Gastrocnemius medialis (tissue), 4 donors: ENCODE measurements around the gene SMPDL3A.

Experiments used
- CTCF ChIP-seq, 5 experiments: fragments of 450-650 bp in 3 of 5; fragments of 200-600 bp in 2 of 5; sonication (generic) in 2 of 5; IDR thresholded peaks in 4 of 5; conservative IDR thresholded peaks in 1 of 5; 1 replicate in 4 of 5; 2 replicates in 1 of 5; pipeline ENCODE4 v1.5.1; 2016 to 2019; ENCODE audit warnings: antibody characterized with exemption in 5 of 5, mild to moderate bottlenecking in 3 of 5, moderate library complexity in 3 of 5
- POLR2A ChIP-seq, 2 donors: fragments of 450-650 bp; IDR thresholded peaks; one replicate each; pipeline ENCODE4 v1.6.1; 2017; ENCODE audit warnings: antibody characterized with exemption in 2 of 2, mild to moderate bottlenecking in 2 of 2, moderate library complexity in 2 of 2

GRCh38 chr6:122801397-122801796 is 12.3 kb downstream of the SMPDL3A start:
- no peak for TF ChIP-seq CTCF (IDR thresholded peaks at IDR 0.05 in 4 of 5, conservative IDR thresholded peaks at IDR 0.05 in 1 of 5)
- TF ChIP-seq POLR2A (IDR thresholded peaks at IDR 0.05): no peak
